Breast epithelium (tissue), 4 donors: Measurements from ENCODE around the gene CDON. TPM values are rescaled to one million over a fixed set of nuclear protein-coding genes. Genes with fewer than 3 reads are reported as not detected.
A peak's percentile ranks its signal among the peaks of the same experiment; 100 is the strongest.

Experiments
- DNase-seq, 2 donors: peaks; one replicate each; pipeline ENCODE4 v3.0.0-alpha.2; 2019; ENCODE audit warnings: low spot score in 2 of 2
- H3K27ac ChIP-seq, 2 donors: fragments of 200-600 bp; sonication (generic) in 1 of 2; one replicate each; pipeline ENCODE4 v1.5.1; 2016 to 2019; ENCODE audit warnings: mild to moderate bottlenecking in 1 of 2
- H3K27me3 ChIP-seq, 2 donors: fragments of 200-600 bp; sonication (generic) in 1 of 2; one replicate each; pipeline versions ENCODE4 v1.5.1 to v1.6.0; 2017 to 2019; ENCODE audit warnings: control low read depth in 1 of 2, mild to moderate bottlenecking in 1 of 2
- H3K36me3 ChIP-seq: fragments of 200-600 bp; one replicate; pipeline ENCODE4 v1.5.1; 2019
- H3K4me1 ChIP-seq, 2 donors: fragments of 200-600 bp; sonication (generic); one replicate each; pipeline ENCODE4 v1.5.1; 2016 to 2019; ENCODE audit warnings: control low read depth in 1 of 2
- H3K4me3 ChIP-seq, 3 donors: fragments of 200-600 bp; sonication (generic); 1 replicate in 2 of 3; 2 replicates in 1 of 3; pipeline ENCODE4 v1.5.1; 2016 to 2019; ENCODE audit warnings: mild to moderate bottlenecking in 3 of 3, moderate library complexity in 2 of 3
- H3K9me3 ChIP-seq, 2 donors: fragments of 200-600 bp; sonication (generic) in 1 of 2; one replicate each; pipeline ENCODE4 v1.5.1; 2016 to 2019; ENCODE audit warnings: control low read depth in 1 of 2
- POLR2A ChIP-seq: fragments of 450-650 bp; IDR thresholded peaks from one replicate; pipeline ENCODE4 v1.6.1; 2016; ENCODE audit warnings: antibody characterized with exemption, mild to moderate bottlenecking, moderate library complexity
- POLR2AphosphoS5 ChIP-seq, 3 donors: sonication (generic); formaldehyde crosslinking; IDR thresholded peaks; one replicate each; pipeline ENCODE4 v1.6.1; 2017; ENCODE audit warnings: antibody characterized with exemption in 3 of 3
- intact Hi-C: fragments of 100-400 bp; cut with DNase I; formaldehyde crosslinking; loops from one replicate; pipeline ENCODE4 v1.15.1; 2023; ENCODE audit warnings: low total_unique reads
- total RNA-seq, 3 donors: library from RNA; depleted of rRNA; stranded (reverse); fragments of >200 nt; gene quantifications; one replicate each; pipeline ENCODE4 v1.1.0, GENCODE V29; 2016
- TF ChIP-seq, protein P1 (sequence below), 3 donors: fragments of 450-650 bp; IDR thresholded peaks; one replicate each; pipeline ENCODE4 v1.5.1; 2016 to 2017; ENCODE audit warnings: antibody characterized with exemption in 3 of 3, mild to moderate bottlenecking in 3 of 3, moderate library complexity in 3 of 3

CDON gene
- total RNA-seq, 3 donors from 2014 or later, result 14.9 to 29.3 (median 26.5) TPM

- DNase-seq, result no peak
- intact Hi-C loops, result no loop called here
- Histone ChIP-seq H3K27ac (peak overlapping the region; percentile 10 to 19), H3K9me3 (no peaks in the 10 kb centered on the region), H3K4me3 (no peak overlapping the region), H3K27me3 (no peaks in the 10 kb centered on the region), H3K4me1 (peaks cover 7 to 11% of the 10 kb centered on the region in 2 donors), H3K36me3 (no peaks in the 10 kb centered on the region)
- TF ChIP-seq, protein P1, sequence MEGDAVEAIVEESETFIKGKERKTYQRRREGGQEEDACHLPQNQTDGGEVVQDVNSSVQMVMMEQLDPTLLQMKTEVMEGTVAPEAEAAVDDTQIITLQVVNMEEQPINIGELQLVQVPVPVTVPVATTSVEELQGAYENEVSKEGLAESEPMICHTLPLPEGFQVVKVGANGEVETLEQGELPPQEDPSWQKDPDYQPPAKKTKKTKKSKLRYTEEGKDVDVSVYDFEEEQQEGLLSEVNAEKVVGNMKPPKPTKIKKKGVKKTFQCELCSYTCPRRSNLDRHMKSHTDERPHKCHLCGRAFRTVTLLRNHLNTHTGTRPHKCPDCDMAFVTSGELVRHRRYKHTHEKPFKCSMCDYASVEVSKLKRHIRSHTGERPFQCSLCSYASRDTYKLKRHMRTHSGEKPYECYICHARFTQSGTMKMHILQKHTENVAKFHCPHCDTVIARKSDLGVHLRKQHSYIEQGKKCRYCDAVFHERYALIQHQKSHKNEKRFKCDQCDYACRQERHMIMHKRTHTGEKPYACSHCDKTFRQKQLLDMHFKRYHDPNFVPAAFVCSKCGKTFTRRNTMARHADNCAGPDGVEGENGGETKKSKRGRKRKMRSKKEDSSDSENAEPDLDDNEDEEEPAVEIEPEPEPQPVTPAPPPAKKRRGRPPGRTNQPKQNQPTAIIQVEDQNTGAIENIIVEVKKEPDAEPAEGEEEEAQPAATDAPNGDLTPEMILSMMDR (IDR thresholded peaks at IDR 0.05), result no peak
- TF ChIP-seq POLR2A (no peak), POLR2AphosphoS5 (IDR thresholded peaks at IDR 0.05) (no peak)
Measured at GRCh38 chr11:125952559-125952958, 110.1 kb downstream of the CDON start.

GRCh38 chr11:125951731-125952130, 110.9 kb downstream of the CDON start:
- Histone ChIP-seq H3K27ac (peak overlapping the region; percentile 66 to 89), H3K36me3 (no peaks in the 10 kb centered on the region), H3K4me1 (peaks cover 7 to 11% of the 10 kb centered on the region in 2 donors), H3K27me3 (no peaks in the 10 kb centered on the region), H3K4me3 (peak overlapping the region in 1 of 3 donors; percentile 11), H3K9me3 (no peaks in the 10 kb centered on the region)
- intact Hi-C loops, result no loop called here
- TF ChIP-seq POLR2A (no peak), POLR2AphosphoS5 (IDR thresholded peaks at IDR 0.05) (no peak)
- TF ChIP-seq, protein P1 (IDR thresholded peaks at IDR 0.05), result no peak
- DNase-seq, result no peak

DNA sequence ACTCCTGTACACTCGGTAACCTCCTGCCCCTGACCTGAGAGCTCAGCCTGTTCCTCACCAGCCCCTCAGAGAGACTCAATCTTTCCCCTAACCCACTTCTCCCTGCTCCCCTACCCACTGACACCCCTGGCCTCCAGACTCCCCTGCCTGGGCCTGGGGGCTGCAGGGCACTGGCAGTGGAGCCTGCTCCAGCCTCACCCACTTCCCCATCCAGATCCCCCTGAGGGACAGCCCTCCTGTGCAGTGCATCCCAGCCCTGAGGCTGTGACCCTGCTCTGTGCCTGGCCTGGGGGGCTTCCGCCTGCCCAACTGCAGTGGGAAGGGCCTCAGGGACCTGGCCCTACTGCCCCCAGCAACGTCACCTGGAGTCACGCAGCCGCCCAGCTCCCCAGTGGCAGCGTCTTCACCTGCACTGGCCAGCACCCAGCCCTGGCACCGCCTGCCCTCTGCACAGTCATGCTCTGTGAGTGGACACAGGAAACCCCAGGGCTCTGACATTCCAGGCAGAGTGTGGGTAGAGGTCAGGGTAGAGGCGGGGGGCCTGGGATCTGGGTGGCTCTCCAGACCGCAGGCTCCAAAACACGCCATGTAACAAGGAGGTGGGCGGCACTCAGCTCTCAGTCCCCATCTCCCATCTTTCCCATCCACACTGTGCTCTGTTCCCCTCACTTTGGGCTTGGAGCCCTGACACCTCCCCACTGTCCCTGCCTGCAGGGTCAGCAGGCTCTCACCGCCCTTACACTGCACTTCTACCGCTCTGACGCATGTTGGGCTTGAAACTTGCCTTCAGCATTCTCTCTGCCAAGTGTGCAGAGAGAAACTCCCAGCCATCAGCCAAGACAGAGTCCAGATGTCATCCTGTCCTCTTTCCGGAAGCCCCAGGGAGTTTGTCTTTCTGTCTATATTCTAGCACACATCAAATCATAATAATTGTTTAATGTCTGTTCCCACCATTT, 111.7 kb downstream of the CDON start:
- Histone ChIP-seq H3K9me3 (no peaks in the 10 kb centered on the region), H3K27me3 (no peaks in the 10 kb centered on the region), H3K4me3 (peak overlapping the region in 1 of 3 donors; percentile 11), H3K36me3 (no peaks in the 10 kb centered on the region), H3K4me1 (peaks cover 7 to 11% of the 10 kb centered on the region in 2 donors), H3K27ac (peak overlapping the region; percentile 66 to 89)
- intact Hi-C loops, result no loop called here
- TF ChIP-seq POLR2A (no peak), POLR2AphosphoS5 (IDR thresholded peaks at IDR 0.05) (no peak)
- TF ChIP-seq, protein P1 (IDR thresholded peaks at IDR 0.05), result no peak
- peak; percentile 52 to 77 for DNase-seq

DNA sequence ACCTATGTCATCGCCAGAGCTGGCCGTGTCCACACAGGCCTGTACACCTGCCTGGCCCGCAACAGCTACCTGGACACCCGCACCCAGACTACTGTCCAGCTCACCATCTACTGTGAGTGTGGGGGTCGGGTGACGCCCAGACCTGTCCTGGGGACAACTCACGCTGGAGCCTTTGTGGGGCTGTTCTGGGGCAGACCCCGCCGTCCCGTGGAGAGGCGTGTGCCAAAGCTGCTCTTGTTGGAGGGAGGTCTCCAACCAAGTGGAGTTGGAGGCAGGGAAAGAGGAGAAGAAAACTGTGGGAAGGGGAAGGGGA, 112.5 kb downstream of the CDON start:
- no peak for DNase-seq
- intact Hi-C loops, result no loop called here
- H3K4me3 ChIP-seq, result no peak overlapping the region
- TF ChIP-seq, protein P1 (IDR thresholded peaks at IDR 0.05), result no peak
- TF ChIP-seq POLR2AphosphoS5 (IDR thresholded peaks at IDR 0.05) (no peak), POLR2A (no peak)
- H3K27me3 ChIP-seq, result no peaks in the 10 kb centered on the region
- H3K4me1 ChIP-seq, result peaks cover 7 to 11% of the 10 kb centered on the region in 2 donors
- no peaks in the 10 kb centered on the region for H3K36me3 ChIP-seq
- H3K27ac ChIP-seq, result peak overlapping the region; percentile 66 to 89
- H3K9me3 ChIP-seq, result no peaks in the 10 kb centered on the region
